OCI-LY1 (cell line): ENCODE results near the gene PLCD1.

Experiments
- EZH2 ChIP-seq: fragments of 200-600 bp; sonication (generic), shearing (Covaris generic); IDR thresholded peaks from 2 replicates; pipeline ENCODE4 v1.8.0; 2017; ENCODE audit warnings: borderline replicate concordance, mixed run types, mild to moderate bottlenecking, antibody characterized with exemption, low read length, moderate library complexity, mixed read lengths
- TF ChIP-seq, protein P1 (sequence below): fragments of 200-600 bp; sonication (generic), shearing (Covaris generic); IDR thresholded peaks from 2 replicates; pipeline ENCODE4 v1.5.1; 2017; ENCODE audit warnings: mild to moderate bottlenecking, antibody characterized with exemption, low read length, moderate library complexity, mixed read lengths

GRCh38 chr3:38026856-38027255, 2.6 kb downstream of the PLCD1 start:
- TF ChIP-seq, protein P1, sequence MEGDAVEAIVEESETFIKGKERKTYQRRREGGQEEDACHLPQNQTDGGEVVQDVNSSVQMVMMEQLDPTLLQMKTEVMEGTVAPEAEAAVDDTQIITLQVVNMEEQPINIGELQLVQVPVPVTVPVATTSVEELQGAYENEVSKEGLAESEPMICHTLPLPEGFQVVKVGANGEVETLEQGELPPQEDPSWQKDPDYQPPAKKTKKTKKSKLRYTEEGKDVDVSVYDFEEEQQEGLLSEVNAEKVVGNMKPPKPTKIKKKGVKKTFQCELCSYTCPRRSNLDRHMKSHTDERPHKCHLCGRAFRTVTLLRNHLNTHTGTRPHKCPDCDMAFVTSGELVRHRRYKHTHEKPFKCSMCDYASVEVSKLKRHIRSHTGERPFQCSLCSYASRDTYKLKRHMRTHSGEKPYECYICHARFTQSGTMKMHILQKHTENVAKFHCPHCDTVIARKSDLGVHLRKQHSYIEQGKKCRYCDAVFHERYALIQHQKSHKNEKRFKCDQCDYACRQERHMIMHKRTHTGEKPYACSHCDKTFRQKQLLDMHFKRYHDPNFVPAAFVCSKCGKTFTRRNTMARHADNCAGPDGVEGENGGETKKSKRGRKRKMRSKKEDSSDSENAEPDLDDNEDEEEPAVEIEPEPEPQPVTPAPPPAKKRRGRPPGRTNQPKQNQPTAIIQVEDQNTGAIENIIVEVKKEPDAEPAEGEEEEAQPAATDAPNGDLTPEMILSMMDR: no peak
- no peak for TF ChIP-seq EZH2
